CD14-positive monocyte (primary cell): Measurements from ENCODE around the gene PHOSPHO2. TPM values are rescaled to one million over a fixed set of nuclear protein-coding genes. Genes with fewer than 3 reads are reported as not detected.
A peak's percentile ranks its signal among the peaks of the same experiment; 100 is the strongest.

Source experiments
- DNase-seq, 3 donors: peaks; one replicate each; pipeline ENCODE4 v3.0.0-alpha.2; 2011 to 2022
- H2AFZ ChIP-seq: 2 replicates; pipeline ENCODE4 v1.6.0; 2012; ENCODE audit warnings: mild to moderate bottlenecking, low read depth, low read length, inconsistent platforms; ENCODE audit not compliant: insufficient read depth, poor library complexity, severe bottlenecking
- H3K27ac ChIP-seq, 2 donors: 1 replicate in 1 of 2; 2 replicates in 1 of 2; pipeline ENCODE4 v1.5.1; 2012 to 2013; ENCODE audit warnings: low read length in 2 of 2, control low read depth in 1 of 2, inconsistent platforms in 1 of 2, low read depth in 1 of 2, mild to moderate bottlenecking in 1 of 2
- H3K27me3 ChIP-seq, 2 donors: one replicate each; pipeline versions ENCODE4 v1.6.0 to v1.6.1; 2011 to 2013; ENCODE audit warnings: low read length in 2 of 2; ENCODE audit not compliant: control insufficient read depth in 2 of 2, insufficient read depth in 2 of 2
- H3K36me3 ChIP-seq, 2 donors: replicated peaks in 1 of 2; 1 replicate in 1 of 2; 2 replicates in 1 of 2; pipeline versions ENCODE4 v1.5.1 to v1.6.1; 2012 to 2013; ENCODE audit warnings: low read length in 2 of 2, control low read depth in 1 of 2, inconsistent platforms in 1 of 2, mild to moderate bottlenecking in 1 of 2; ENCODE audit not compliant: insufficient read depth in 2 of 2, control insufficient read depth in 1 of 2
- H3K4me1 ChIP-seq, 2 donors: 1 replicate in 1 of 2; 2 replicates in 1 of 2; pipeline versions ENCODE4 v1.5.1 to v1.6.1; 2012 to 2013; ENCODE audit warnings: low read length in 2 of 2, control low read depth in 1 of 2, inconsistent platforms in 1 of 2, mild to moderate bottlenecking in 1 of 2, moderate library complexity in 1 of 2; ENCODE audit not compliant: insufficient read depth in 2 of 2, control insufficient read depth in 1 of 2
- H3K4me2 ChIP-seq: replicated peaks from 2 replicates; pipeline ENCODE3; 2012; ENCODE audit warnings: low read length, moderate library complexity, mild to moderate bottlenecking; ENCODE audit not compliant: poor library complexity, severe bottlenecking; ENCODE audit errors: extremely low read depth
- H3K4me3 ChIP-seq, 3 experiments: fragments of 200-600 bp in 1 of 3; sonication (generic) in 1 of 3; replicated peaks in 1 of 3; 1 replicate in 2 of 3; 2 replicates in 1 of 3; pipeline ENCODE4 v1.5.1; 2011 to 2013; ENCODE audit warnings: low read length in 3 of 3, mild to moderate bottlenecking in 3 of 3, control low read depth in 2 of 3, low read depth in 2 of 3, inconsistent platforms in 1 of 3, moderate library complexity in 1 of 3
- H3K79me2 ChIP-seq: 2 replicates; pipeline ENCODE4 v1.6.0; 2012; ENCODE audit warnings: mild to moderate bottlenecking, control low read depth, inconsistent platforms, low read length, moderate library complexity; ENCODE audit not compliant: insufficient read depth
- H3K9ac ChIP-seq: 2 replicates; pipeline ENCODE4 v1.6.0; 2017; ENCODE audit warnings: low read length, mild to moderate bottlenecking; ENCODE audit not compliant: insufficient read depth, poor library complexity, severe bottlenecking
- H3K9me3 ChIP-seq, 2 donors: replicated peaks in 1 of 2; 1 replicate in 1 of 2; 2 replicates in 1 of 2; pipeline versions ENCODE4 v1.5.1 to v1.6.1; 2012 to 2013; ENCODE audit warnings: low read length in 2 of 2, control low read depth in 1 of 2; ENCODE audit not compliant: control insufficient read depth in 1 of 2, insufficient read depth in 1 of 2
- H4K20me1 ChIP-seq: 2 replicates; pipeline ENCODE4 v1.6.0; 2012; ENCODE audit warnings: mild to moderate bottlenecking, low read length, control low read depth, moderate library complexity; ENCODE audit not compliant: insufficient read depth
- H3K27ac Mint-ChIP-seq, 7 donors: one replicate each; pipeline ENCODE4 v1.8.0; 2020; ENCODE audit warnings: mild to moderate bottlenecking in 7 of 7, mixed read lengths in 7 of 7, moderate library complexity in 6 of 7, inconsistent platforms in 2 of 7
- H3K27me3 Mint-ChIP-seq, 3 donors: one replicate each; pipeline ENCODE4 v1.8.0; 2021 to 2022; ENCODE audit warnings: low read depth in 3 of 3, mild to moderate bottlenecking in 3 of 3, mixed read lengths in 3 of 3, moderate library complexity in 3 of 3, inconsistent platforms in 1 of 3
- H3K36me3 Mint-ChIP-seq, 2 donors: one replicate each; pipeline ENCODE4 v1.8.0; 2020; ENCODE audit warnings: mixed read lengths in 2 of 2, inconsistent platforms in 1 of 2, mild to moderate bottlenecking in 1 of 2
- H3K4me1 Mint-ChIP-seq: one replicate; pipeline ENCODE4 v1.8.0; 2020; ENCODE audit warnings: mild to moderate bottlenecking, mixed read lengths
- H3K4me3 Mint-ChIP-seq, 2 donors: one replicate each; pipeline ENCODE4 v1.8.0; 2020; ENCODE audit warnings: mild to moderate bottlenecking in 2 of 2, mixed read lengths in 2 of 2, moderate library complexity in 1 of 2
- H3K9me3 Mint-ChIP-seq, 7 donors: one replicate each; pipeline ENCODE4 v1.8.0; 2020 to 2022; ENCODE audit warnings: mixed read lengths in 7 of 7, mild to moderate bottlenecking in 6 of 7, moderate library complexity in 6 of 7, inconsistent platforms in 2 of 7
- WGBS: methylation state at CpG from one replicate; pipeline ENCODE4 v1.1.5; 2013; ENCODE audit warnings: missing lambda C conversion rate; ENCODE audit not compliant: insufficient coverage; 5-methylcytosine and 5-hydroxymethylcytosine counted together
- intact Hi-C, 2 donors: fragments of 100-400 bp; cut with micrococcal nuclease; formaldehyde crosslinking; loops; one replicate each; pipeline versions ENCODE4 v1.15.0 to v1.15.1; 2023
- polyA plus RNA-seq, 3 donors: library from polyadenylated mRNA; depleted of rRNA in 1 of 3; unstranded in 2 of 3; stranded (reverse) in 1 of 3; fragments of 300-500 nt in 2 of 3; fragments of >200 nt in 1 of 3; fragmentation: Illumina TruSeq in 2 of 3; gene quantifications; 1 replicate in 2 of 3; 2 replicates in 1 of 3; pipeline ENCODE4 v1.2.3, GENCODE V29; 2012 to 2021
- TF ChIP-seq, protein P1 (sequence below): fragments of 200-600 bp; IDR thresholded peaks from one replicate; pipeline ENCODE4 v1.8.0; 2022; ENCODE audit warnings: antibody characterized with exemption, mild to moderate bottlenecking

The PHOSPHO2 gene
- polyA plus RNA-seq, 3 donors: 0.53 to 1.2 (median 0.74) TPM

DNA sequence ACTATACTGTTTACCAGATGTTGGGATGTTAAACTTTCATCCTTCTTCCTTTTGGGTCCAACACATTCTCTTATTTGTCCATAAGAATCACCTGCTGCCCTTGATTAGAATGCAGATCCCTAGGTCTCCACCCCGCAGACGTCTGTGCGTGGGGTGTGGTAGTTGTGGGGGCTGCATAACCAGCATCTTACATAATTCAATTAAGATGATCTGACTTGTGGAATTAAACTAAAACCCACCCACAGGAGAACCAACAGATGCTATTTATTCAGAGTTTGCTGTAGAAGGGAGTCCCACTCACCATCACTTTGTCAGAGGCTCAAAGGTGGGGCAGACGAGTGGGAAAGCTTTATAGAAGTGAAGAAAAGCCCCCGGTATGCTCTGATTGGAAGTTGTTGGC lies 37.8 kb downstream of the PHOSPHO2 start:
- H3K4me2 ChIP-seq: no peak overlapping the region
- H3K27me3 ChIP-seq: peaks cover 14 to 20% of the 10 kb centered on the region in 2 donors
- H3K4me1 Mint-ChIP-seq: peaks cover 13% of the 10 kb centered on the region
- no peaks in the 10 kb centered on the region for H3K36me3 ChIP-seq
- H3K36me3 Mint-ChIP-seq: no peaks in the 10 kb centered on the region
- TF ChIP-seq, protein P1, sequence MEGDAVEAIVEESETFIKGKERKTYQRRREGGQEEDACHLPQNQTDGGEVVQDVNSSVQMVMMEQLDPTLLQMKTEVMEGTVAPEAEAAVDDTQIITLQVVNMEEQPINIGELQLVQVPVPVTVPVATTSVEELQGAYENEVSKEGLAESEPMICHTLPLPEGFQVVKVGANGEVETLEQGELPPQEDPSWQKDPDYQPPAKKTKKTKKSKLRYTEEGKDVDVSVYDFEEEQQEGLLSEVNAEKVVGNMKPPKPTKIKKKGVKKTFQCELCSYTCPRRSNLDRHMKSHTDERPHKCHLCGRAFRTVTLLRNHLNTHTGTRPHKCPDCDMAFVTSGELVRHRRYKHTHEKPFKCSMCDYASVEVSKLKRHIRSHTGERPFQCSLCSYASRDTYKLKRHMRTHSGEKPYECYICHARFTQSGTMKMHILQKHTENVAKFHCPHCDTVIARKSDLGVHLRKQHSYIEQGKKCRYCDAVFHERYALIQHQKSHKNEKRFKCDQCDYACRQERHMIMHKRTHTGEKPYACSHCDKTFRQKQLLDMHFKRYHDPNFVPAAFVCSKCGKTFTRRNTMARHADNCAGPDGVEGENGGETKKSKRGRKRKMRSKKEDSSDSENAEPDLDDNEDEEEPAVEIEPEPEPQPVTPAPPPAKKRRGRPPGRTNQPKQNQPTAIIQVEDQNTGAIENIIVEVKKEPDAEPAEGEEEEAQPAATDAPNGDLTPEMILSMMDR: no peak
- H3K9me3 Mint-ChIP-seq: peaks cover 0 to 3% (median 0%) of the 10 kb centered on the region in 7 donors
- intact Hi-C loops: no loop called here
- H3K9me3 ChIP-seq: no peaks in the 10 kb centered on the region
- H3K79me2 ChIP-seq: no peaks in the 10 kb centered on the region
- 90% methylated on average over 2 of the region's 5 CpGs for WGBS
- H3K27ac ChIP-seq: no peak overlapping the region
- H3K4me1 ChIP-seq: peaks cover 9 to 13% of the 10 kb centered on the region in 2 donors
- H3K4me3 ChIP-seq: no peak overlapping the region
- peaks cover 18 to 28% (median 22%) of the 10 kb centered on the region in 3 donors for H3K27me3 Mint-ChIP-seq
- DNase-seq: no peak
- H3K9ac ChIP-seq: no peak overlapping the region
- H3K4me3 Mint-ChIP-seq: peak overlapping the region in 1 of 2 donors; percentile 31
- peak overlapping the region in 1 of 7 donors; percentile 0 for H3K27ac Mint-ChIP-seq
- no peak overlapping the region for H2AFZ ChIP-seq
- H4K20me1 ChIP-seq: no peaks in the 10 kb centered on the region

- no peaks in the 10 kb centered on the region for H4K20me1 ChIP-seq
- H3K9me3 ChIP-seq: no peaks in the 10 kb centered on the region
- no peaks in the 10 kb centered on the region for H3K79me2 ChIP-seq
- TF ChIP-seq, protein P1: no peak
- Mint-ChIP-seq H3K4me1 (peaks cover 13% of the 10 kb centered on the region), H3K27me3 (peaks cover 18 to 30% (median 22%) of the 10 kb centered on the region in 3 donors), H3K27ac (peak overlapping the region in 1 of 7 donors; percentile 35), H3K36me3 (no peaks in the 10 kb centered on the region), H3K9me3 (peaks cover 0 to 3% (median 0%) of the 10 kb centered on the region in 7 donors), H3K4me3 (peak overlapping the region; percentile 85 to 97)
- no peaks in the 10 kb centered on the region for H3K36me3 ChIP-seq
- peaks cover 9 to 13% of the 10 kb centered on the region in 2 donors for H3K4me1 ChIP-seq
- intact Hi-C loops: no loop called here
- peak overlapping the region; percentile 94 for H3K4me2 ChIP-seq
- no peak overlapping the region for H3K27ac ChIP-seq
- DNase-seq: peak in 1 of 3 donors; percentile 5
- H3K4me3 ChIP-seq: peak overlapping the region in 1 of 3 experiments; percentile 79
- peak overlapping the region; percentile 51 for H3K9ac ChIP-seq
- peaks cover 14 to 20% of the 10 kb centered on the region in 2 donors for H3K27me3 ChIP-seq
- peak overlapping the region; percentile 71 for H2AFZ ChIP-seq
- 67% methylated on average over 8 of the region's 13 CpGs for WGBS
These were observed 38.5 kb downstream of the PHOSPHO2 start for GRCh38 chr2:169732583-169733358.
